AG10803 (cell line): ENCODE data around the gene ANKRD29.

Experiments used
- DNase-seq: peaks from one replicate; pipeline ENCODE4 v3.0.0; 2010; ENCODE audit warnings: low read depth
- H3K4me3 ChIP-seq: 2 replicates; pipeline ENCODE4 v1.5.1; 2011; ENCODE audit warnings: mild to moderate bottlenecking, low read length, control low read depth
- CTCF ChIP-seq: conservative IDR thresholded peaks from 2 replicates; pipeline ENCODE4 v1.5.1; 2011; ENCODE audit warnings: mild to moderate bottlenecking, low read length, control low read depth, inconsistent platforms

Gene ANKRD29

DNA sequence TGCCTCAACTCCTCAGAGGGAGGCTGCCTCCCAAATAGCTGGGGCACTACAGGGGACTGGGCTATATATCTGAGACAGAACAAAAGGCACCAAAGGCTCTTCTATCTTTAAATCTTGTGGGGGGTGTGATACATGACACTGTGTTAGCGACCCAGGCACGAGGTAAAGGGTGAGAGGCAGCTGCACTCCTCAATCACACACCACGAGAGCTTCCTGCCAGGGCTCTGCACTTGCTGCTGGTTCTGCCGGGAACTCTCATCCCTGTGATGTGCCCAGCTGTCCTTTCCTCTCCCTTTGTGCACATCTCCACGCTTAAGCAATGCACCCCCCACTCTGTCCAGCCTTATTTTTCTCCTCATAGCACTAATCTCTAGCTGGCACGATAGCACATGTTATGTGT is 108.8 kb downstream of the ANKRD29 start:
- TF ChIP-seq CTCF = no peak
- no peak for DNase-seq
- no peak overlapping the region for H3K4me3 ChIP-seq

DNA sequence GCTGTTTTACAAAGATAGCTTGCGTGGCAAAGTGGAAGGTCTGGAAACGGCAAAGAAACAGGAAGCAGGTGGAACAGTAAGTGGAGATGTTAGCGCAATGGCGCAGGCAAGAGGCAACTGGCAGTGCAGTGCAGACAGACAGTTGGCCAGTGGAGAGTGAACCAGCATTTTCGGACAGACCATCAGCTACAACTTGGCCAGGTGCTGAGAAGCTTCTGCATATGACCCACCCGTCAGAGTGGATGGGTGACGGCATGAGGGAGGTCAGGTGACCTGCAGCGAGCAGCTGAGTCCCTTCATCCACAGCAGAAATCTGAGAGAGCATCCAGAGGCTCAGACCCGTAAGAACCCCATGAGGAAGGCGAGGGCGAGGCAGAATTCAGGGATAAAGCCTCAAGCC is 110.2 kb downstream of the ANKRD29 start:
- H3K4me3 ChIP-seq = no peak overlapping the region
- DNase-seq = no peak
- no peak for TF ChIP-seq CTCF

DNA sequence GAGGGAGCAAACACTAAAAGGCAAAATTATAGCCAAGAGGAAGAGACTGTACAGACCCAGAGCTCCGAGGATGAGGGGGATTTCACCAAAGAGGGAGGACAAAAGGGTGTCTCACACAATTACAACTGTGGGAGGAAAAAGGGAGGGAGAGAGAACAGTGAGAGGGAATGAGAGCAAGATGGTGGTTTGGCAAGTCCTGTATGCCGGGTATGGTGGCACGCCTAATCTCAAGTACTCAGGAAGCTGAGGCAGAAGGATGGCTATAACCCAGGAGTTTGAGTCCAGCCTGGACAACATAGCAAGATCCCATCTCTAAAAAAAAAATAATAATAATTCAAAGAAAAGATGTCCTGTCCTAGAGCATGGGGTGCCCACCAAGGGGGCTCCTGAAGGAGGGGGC is 110.7 kb downstream of the ANKRD29 start:
- no peak for TF ChIP-seq CTCF
- no peak for DNase-seq
- H3K4me3 ChIP-seq = no peak overlapping the region

DNA sequence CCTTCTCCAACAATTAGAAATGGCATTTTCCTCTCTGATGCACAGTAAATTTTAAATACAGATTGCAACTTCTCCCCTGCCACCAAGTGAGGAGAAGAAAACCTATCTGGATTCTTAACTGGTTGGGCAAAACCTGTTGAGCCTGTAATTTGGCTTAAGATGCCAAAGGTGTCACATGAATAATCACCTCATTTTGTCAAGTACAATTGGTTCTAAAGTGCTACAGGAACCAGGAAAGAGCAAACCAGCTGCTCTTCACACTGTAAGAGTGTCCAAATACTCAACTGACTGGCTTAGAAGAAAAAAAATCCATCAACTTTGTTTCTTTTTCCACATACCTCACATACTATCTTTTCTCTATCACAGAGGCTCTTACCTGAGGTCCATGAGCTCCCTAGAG is 111.8 kb downstream of the ANKRD29 start:
- TF ChIP-seq CTCF = no peak
- DNase-seq = no peak
- H3K4me3 ChIP-seq = no peak overlapping the region
